HEK293T (cell line): ENCODE data around the gene CDK17.
"Not testable (repeated sequence)": the region's sequence is repeated elsewhere in the genome, so short reads cannot be mapped to it uniquely, and the experiment has no call there.

Source experiments
- CTCF ChIA-PET: fragments of 350-600 bp; formaldehyde crosslinking; extraction: SDS; loops from one replicate; lab custom pipeline; 2021; ENCODE audit warnings: antibody characterized with exemption, inconsistent platforms; lab: Yijun Ruan, JAX
- POLR2A ChIA-PET: fragments of 350-600 bp; formaldehyde crosslinking; extraction: SDS; loops from one replicate; lab custom pipeline; 2020; ENCODE audit warnings: antibody characterized with exemption, inconsistent platforms; lab: Yijun Ruan, JAX
- DNase-seq: peaks from one replicate; pipeline ENCODE4 v3.0.0; 2012; ENCODE audit warnings: mixed read lengths; ENCODE audit errors: extremely low spot score
- ARNT ChIP-seq: fragments of 450-650 bp; IDR thresholded peaks from 2 replicates; pipeline ENCODE4 v1.6.1; 2017; ENCODE audit warnings: mild to moderate bottlenecking
- BHLHE40 ChIP-seq: fragments of 450-650 bp; IDR thresholded peaks from 2 replicates; pipeline ENCODE4 v1.6.1; 2016; ENCODE audit warnings: mild to moderate bottlenecking, moderate library complexity, borderline replicate concordance
- CTBP1 ChIP-seq: fragments of 450-650 bp; IDR thresholded peaks from 2 replicates; pipeline ENCODE4 v1.6.1; 2016; ENCODE audit warnings: borderline replicate concordance
- ELF4 ChIP-seq: fragments of 450-650 bp; IDR thresholded peaks from 2 replicates; pipeline ENCODE4 v1.6.1; 2017; ENCODE audit warnings: antibody characterized with exemption
- FOXA1 ChIP-seq: fragments of 450-650 bp; IDR thresholded peaks from 2 replicates; pipeline ENCODE4 v1.6.1; 2016; ENCODE audit warnings: mild to moderate bottlenecking
- FOXK2 ChIP-seq: fragments of 450-650 bp; IDR thresholded peaks from 2 replicates; pipeline ENCODE4 v1.6.1; 2016; ENCODE audit warnings: mild to moderate bottlenecking
- FOXM1 ChIP-seq: fragments of 450-650 bp; IDR thresholded peaks from 2 replicates; pipeline ENCODE4 v1.6.1; 2017; ENCODE audit warnings: mild to moderate bottlenecking, borderline replicate concordance
- HDGF ChIP-seq: fragments of 450-650 bp; IDR thresholded peaks from 2 replicates; pipeline ENCODE4 v1.6.1; 2017; ENCODE audit warnings: antibody characterized with exemption, borderline replicate concordance
- L3MBTL2 ChIP-seq: fragments of 450-650 bp; conservative IDR thresholded peaks from 2 replicates; pipeline ENCODE4 v1.6.1; 2016; ENCODE audit warnings: mild to moderate bottlenecking
- LEF1 ChIP-seq: fragments of 450-650 bp; IDR thresholded peaks from 2 replicates; pipeline ENCODE4 v1.6.1; 2017; ENCODE audit warnings: mild to moderate bottlenecking, borderline replicate concordance
- NFRKB ChIP-seq: fragments of 450-650 bp; IDR thresholded peaks from 2 replicates; pipeline ENCODE4 v1.6.1; 2016; ENCODE audit warnings: mild to moderate bottlenecking, moderate library complexity
- PKNOX1 ChIP-seq: fragments of 450-650 bp; IDR thresholded peaks from 2 replicates; pipeline ENCODE4 v1.6.1; 2016
- SP1 ChIP-seq: fragments of 450-650 bp; IDR thresholded peaks from 2 replicates; pipeline ENCODE4 v1.6.1; 2017
- SUZ12 ChIP-seq: fragments of 450-650 bp; IDR thresholded peaks from 2 replicates; pipeline ENCODE4 v1.6.1; 2016; ENCODE audit warnings: mild to moderate bottlenecking
- TARDBP ChIP-seq: fragments of 450-650 bp; IDR thresholded peaks from 2 replicates; pipeline ENCODE4 v1.6.1; 2016
- ZNF384 ChIP-seq: fragments of 450-650 bp; IDR thresholded peaks from 2 replicates; pipeline ENCODE4 v1.6.1; 2016

Gene CDK17

GRCh38 chr12:96412431-96412830 lies 12.2 kb upstream of the CDK17 start:
- TF ChIP-seq FOXA1 (no peak), SUZ12 (no peak), ZNF384 (no peak), L3MBTL2 (no peak), LEF1 (no peak), CTBP1 (no peak), NFRKB (no peak), PKNOX1 (no peak), FOXM1 (no peak), ARNT (no peak), FOXK2 (no peak), SP1 (no peak), ELF4 (no peak), TARDBP (no peak), BHLHE40 (no peak), HDGF (no peak)
- ChIA-PET POLR2A (no interaction called here), CTCF (interaction anchor here (0.6 kb wide), 1 partner anchor 104 kb away, joined by 4 read pairs; no protein-coding TSS in a partner anchor)
- DNase-seq = no peak

- TF ChIP-seq HDGF (no peak), TARDBP (no peak), BHLHE40 (no peak), SUZ12 (no peak), ELF4 (no peak), CTBP1 (no peak)
- DNase-seq = no peak
- POLR2A ChIA-PET = no interaction called here
- CTCF ChIA-PET = interaction anchor here (0.9 kb wide), 1 partner anchor 13 kb away, joined by 4 read pairs; no protein-coding TSS in a partner anchor
These were observed 9.5 kb upstream of the CDK17 start for GRCh38 chr12:96409731-96410130.

GRCh38 chr12:96408993-96409392 lies 8.8 kb upstream of the CDK17 start:
- no peak for DNase-seq
- ChIA-PET POLR2A (no interaction called here), CTCF (interaction anchor here (0.9 kb wide), 1 partner anchor 13 kb away, joined by 4 read pairs; no protein-coding TSS in a partner anchor)
- TF ChIP-seq PKNOX1 (peak; percentile 89), SUZ12 (no peak), NFRKB (no peak), FOXM1 (no peak), CTBP1 (0 out of 2 replicates have a peak, but pooled peaks have one; percentile 49), ARNT (no peak)

- DNase-seq, CTCF ChIA-PET, POLR2A ChIA-PET: not testable (repeated sequence)
These were observed 7.3 kb upstream of the CDK17 start for GRCh38 chr12:96407429-96408097.

- ChIA-PET CTCF (interaction anchor here (0.7 kb wide), 1 partner anchor 97 kb away, joined by 3 read pairs; no protein-coding TSS in a partner anchor), POLR2A (no interaction called here)
- DNase-seq = no peak
- TF ChIP-seq ELF4 = no peak
These were observed 4.5 kb upstream of the CDK17 start for GRCh38 chr12:96404696-96405095.

GRCh38 chr12:96403870-96404269 lies 3.6 kb upstream of the CDK17 start:
- no peak for DNase-seq
- ChIA-PET CTCF (interaction anchor here (0.7 kb wide), 1 partner anchor 98 kb away, joined by 3 read pairs; no protein-coding TSS in a partner anchor), POLR2A (no interaction called here)
- TF ChIP-seq BHLHE40 = no peak
- TF ChIP-seq TARDBP = no peak
- TF ChIP-seq PKNOX1 = no peak
- no peak for TF ChIP-seq ELF4

GRCh38 chr12:96402522-96402921 lies 2.3 kb upstream of the CDK17 start:
- CTCF ChIA-PET, POLR2A ChIA-PET, DNase-seq: not testable (repeated sequence)

GRCh38 chr12:96402061-96402460 lies 1.8 kb upstream of the CDK17 start:
- no peak for DNase-seq
- ChIA-PET POLR2A (no interaction called here), CTCF (no interaction called here)
- TF ChIP-seq SP1 (no peak), FOXA1 (no peak), FOXM1 (no peak), FOXK2 (no peak), CTBP1 (no peak), LEF1 (no peak), ZNF384 (no peak), NFRKB (no peak), BHLHE40 (no peak), HDGF (no peak), ELF4 (no peak)
